Measurements from ENCODE around the gene PADI4.

Gene PADI4

DNA sequence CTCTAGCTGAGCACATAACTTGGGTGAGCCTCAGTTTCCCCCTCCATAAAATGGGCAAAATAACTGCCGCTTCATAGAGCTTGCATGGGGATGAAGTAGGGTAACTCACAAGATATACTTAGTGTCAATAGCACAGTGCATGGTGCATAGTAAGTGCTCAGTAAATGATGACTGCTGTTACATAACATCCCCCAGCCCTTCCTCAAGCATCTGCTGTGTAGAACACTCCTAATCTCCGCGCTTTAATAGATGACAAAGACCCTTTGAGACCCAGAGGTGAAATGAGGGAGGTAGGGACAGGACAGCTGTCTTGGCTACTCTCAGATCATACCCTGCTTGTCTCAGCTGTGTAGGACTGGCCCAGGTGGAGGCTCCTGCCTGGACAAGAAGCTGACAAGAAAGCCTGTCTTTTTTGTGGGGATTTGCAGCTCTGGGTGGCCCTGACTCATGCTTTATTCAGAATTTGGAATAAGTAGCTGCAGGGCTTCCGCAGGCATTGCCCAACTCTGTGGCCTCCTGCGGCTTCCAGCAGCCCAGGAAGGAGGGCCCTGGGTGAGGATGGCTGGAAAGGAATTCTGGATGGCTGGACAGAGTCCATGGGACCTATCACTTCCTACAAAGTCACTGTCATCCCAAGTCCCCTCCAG is 20.7 kb upstream of the PADI4 start:
- peak; percentile 50 for DNase-seq

- no peak for DNase-seq
Measured at GRCh38 chr1:17289721-17290120, 18.3 kb upstream of the PADI4 start.

GRCh38 chr1:17290553-17290952 is 17.4 kb upstream of the PADI4 start:
- no peak for DNase-seq

DNA sequence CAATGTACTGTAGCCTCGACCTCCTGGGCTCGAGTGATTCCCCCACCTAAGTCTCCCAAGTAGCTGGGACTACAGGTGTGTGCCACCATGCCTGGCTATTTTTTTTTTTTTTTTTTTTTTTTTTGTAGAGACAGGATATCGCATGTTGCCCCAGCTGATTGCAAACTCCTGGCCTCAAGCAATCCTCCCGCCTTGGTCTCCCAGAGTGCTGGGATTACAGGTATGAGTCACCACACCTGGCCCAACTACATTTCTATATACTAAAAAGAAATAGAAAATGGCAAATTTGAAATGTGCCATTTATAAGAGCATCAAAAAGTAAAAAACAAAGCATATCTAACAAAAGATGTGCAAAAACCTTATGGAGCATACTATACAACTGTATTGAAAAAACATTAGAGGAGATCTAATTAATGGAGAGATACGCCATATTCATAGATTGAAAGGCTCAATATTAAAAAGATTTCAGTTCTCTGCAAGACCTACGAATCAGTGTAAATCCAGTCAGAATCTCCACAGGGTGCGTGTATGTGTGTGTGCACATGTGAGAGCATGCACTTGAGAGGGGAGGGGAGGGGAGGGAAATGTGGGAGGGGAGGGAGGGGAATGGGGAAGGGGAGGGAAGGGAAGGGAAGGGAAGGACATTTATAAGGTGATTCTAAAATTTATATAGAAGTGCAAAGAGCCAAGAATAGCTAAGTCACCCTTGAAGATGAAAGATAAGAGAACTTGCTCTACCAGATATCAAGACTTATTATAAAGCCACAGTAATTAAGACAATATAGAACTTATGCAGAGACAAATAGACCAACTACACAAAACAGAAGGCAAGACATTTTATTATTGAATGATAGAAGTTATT is 15.5 kb upstream of the PADI4 start:
- DNase-seq = no peak

- no peak for DNase-seq
Measured at GRCh38 chr1:17293681-17294425, 14.1 kb upstream of the PADI4 start.

DNA sequence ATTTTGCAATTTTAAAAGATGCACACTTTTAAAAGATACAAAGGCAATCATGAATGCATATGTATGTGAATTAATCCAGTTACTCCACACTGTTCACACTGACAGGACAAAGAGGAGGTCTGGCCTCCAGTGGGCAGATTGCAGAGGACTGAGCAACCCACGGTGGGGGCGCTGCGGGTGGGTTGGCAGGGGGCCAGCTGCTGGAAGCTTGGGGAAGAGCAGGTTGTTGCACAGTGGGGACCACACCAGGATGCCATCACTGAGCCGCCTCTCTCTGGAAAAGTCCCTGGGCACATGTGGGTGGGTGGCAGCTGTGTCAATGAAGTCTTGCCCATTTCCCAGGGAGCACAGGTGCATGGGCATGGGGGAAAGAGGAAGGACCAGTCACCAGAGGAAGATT is 12.7 kb upstream of the PADI4 start:
- DNase-seq = no peak

GRCh38 chr1:17296086-17296485 is 11.9 kb upstream of the PADI4 start:
- no peak for DNase-seq

DNA sequence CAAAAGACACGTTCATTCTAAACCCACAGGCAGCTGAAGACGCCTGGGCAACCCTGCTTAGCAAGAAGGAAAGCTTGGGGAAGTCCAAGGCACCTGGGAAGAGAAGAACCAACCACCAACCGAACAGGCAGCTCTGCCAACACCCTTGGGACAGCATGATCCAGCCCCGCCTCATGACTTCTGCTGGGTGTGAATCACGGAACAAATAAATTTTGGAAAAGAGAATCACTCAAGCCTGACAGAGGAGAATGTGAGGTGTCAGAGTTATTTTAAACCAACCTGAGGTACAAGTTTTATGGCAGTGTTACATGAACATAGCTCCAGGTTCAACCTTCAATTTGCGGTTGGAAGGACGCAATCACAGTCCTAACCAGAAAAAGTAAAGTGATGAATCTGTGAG is 10.0 kb upstream of the PADI4 start:
- DNase-seq = no peak

DNA sequence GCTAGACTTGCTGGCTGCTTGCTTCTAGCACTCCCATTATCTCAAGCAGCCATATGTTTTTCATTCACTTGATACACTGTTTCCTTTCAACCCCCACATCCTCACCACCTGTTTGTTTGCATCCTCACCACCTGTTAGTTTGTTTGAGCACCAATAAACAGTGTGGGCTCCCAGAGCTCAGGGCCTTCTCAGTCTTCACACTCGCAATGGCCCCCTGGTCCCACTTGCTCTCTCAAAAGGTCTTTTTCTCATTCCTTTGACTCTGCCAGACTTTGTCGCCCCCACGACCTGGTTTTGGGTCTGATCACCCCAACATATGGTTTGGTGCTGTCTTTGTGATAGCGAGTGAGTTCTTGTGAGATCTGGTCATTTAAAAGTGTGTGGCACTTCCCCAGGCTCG is 6.2 kb upstream of the PADI4 start:
- no peak for DNase-seq

- no peak for DNase-seq
Measured at GRCh38 chr1:17304151-17304825, 3.7 kb upstream of the PADI4 start.

- DNase-seq = no peak
Measured at GRCh38 chr1:17304826-17305175, 3.2 kb upstream of the PADI4 start.

DNA sequence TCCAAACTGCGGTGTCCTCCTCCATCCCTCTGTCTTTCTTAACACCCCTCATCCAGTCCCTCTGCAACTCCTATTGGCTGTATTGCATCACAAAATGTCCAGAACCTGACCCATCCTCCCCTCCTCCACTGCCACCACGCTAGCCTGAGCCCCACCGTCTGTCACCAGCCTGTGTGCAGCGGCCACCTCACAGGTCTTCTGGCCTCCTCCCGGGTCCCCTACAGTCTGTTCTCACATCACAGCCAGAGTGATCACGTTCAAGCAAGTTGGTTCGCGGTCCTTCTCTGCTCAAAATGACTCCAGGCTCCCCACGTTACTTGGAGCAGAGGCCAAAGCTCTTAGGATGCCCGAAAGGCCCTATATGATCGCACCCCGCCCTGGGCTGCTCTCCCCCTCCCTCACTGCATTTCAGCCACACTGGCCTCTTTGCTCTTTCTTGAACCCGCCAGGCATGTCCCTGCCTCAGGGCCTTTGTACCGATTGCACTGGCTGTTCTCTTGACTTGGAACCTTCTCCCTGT is 2.4 kb upstream of the PADI4 start:
- DNase-seq = no peak

GRCh38 chr1:17306407-17306806 is 1.6 kb upstream of the PADI4 start:
- DNase-seq = no peak

- DNase-seq = no peak
Measured at GRCh38 chr1:17306921-17307320, 1.1 kb upstream of the PADI4 start.

GRCh38 chr1:17307329-17307728 is 668 bp upstream of the PADI4 start:
- DNase-seq = no peak

- DNase-seq = no peak
Measured at GRCh38 chr1:17308593-17308992, 596 bp downstream of the PADI4 start.

DNA sequence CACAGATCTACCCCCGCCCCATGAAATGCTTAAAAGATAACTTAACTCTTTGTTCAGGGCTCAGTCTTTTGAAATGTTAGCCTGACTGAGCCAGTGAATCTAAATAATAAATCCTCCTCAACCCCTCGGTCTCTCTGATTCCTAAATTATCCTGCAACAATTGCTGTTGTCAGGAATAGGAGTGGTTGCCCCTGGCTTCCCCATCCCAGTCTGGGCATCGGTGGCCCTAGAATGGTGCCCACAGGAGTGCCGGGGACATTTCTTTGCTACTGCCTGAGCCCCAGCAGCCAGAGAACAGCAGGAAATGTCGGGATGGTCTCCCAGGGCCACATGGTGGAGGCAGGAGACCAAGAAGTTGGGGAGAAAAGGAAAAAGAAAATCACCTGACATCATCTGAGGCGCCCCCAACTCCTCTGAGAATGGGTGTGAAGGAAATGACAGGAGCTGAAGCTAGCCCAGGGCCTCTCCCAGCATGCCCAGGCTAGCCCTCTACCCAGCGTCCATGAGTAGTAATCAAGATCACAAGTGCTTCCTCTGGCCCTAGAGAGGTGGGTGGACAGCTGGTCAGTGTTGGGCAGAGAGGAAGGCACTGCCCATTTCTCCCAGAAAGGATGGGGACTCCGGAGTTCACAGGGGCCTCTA is 1.6 kb downstream of the PADI4 start:
- DNase-seq = no peak

DNA sequence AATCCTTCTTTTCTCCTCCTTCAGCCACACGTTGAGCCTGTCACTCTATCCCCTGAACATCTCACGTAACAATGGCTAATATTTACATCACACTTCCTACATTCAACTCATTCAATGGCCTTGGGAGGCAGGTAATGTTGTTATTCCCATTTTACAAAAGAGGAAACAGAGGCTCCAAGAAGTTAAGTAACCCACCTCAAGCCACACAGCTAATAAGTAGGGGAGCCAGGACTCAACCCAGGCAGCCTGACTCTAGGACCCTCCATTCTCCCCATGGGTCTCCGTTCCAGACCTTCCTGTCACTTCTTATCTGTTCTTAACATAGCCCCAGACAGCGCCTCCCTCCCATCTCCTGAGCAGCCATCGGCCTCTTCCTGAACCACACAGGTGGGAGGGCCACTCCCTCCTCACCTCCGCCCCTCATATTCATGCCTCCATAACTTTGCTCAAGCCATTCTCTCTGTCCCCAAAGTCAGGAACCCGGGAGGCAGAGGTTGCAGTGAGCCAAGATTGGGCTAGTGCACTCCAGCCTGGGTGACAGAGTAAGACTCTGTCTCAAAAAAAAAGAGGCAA is 2.2 kb downstream of the PADI4 start:
- no peak for DNase-seq

DNA sequence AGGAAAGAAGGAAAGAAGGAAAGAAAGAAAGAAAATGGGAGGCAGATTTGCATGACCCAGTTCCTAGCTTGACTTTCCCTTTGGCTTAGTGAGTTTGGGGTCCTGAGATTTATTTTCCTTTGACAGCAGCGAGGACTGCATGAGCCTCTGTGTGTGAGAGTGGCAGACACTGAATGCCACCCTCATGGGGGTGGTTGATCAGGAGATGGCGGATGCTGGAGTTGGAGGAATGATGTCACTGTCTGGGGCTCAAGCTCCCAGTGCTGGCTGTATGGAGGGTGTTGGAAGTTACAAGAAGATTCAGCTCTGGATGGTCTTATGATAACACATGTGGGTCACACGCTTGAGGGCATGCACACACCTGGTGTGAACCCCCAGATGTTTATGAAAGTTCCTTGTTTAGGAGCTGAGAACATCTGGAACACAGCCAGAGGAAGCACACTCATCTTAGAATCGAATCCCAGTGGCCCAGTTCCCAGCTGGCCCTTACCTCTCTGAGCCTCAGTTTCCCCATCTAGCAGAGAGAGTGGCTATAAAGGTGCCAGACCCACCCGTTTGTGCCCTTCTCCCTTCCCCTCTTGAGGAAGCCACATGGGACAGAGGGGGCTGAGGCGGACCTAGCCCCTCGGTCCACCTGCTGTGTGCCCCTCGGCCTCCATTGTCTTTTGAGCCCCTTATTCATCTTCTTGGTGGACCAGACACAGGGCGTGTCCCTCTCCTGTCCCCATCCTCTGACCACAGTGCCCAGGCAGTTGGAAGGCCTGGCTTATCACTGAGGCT is 5.7 kb downstream of the PADI4 start:
- no peak for DNase-seq

DNA sequence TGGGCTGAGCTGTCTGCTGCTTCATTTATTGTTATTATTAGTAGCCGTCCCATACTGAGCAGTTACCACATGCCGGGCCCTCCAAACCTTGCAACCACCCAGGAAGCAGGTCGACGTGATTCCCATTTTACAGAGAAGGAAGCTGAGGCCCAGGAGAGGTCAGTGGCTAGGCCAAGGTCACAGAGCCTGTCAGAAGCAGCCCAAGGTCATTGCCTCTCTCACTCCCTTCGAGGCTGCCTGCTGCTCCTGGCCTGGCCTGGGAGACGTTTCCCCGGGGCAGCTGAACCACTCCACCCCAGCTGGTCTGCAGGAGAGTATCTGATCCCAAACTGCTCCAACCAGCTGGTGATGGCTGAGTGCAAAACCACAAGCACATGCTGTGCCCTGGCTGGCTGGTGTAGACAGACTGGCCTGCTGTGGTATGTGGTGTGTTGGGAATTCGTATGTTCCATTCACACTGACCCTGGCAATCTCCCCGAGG is 6.5 kb downstream of the PADI4 start:
- DNase-seq = no peak

- DNase-seq = no peak
Measured at GRCh38 chr1:17315542-17316130, 7.6 kb downstream of the PADI4 start.
